ENCODE data around the gene GYPC.

DNA sequence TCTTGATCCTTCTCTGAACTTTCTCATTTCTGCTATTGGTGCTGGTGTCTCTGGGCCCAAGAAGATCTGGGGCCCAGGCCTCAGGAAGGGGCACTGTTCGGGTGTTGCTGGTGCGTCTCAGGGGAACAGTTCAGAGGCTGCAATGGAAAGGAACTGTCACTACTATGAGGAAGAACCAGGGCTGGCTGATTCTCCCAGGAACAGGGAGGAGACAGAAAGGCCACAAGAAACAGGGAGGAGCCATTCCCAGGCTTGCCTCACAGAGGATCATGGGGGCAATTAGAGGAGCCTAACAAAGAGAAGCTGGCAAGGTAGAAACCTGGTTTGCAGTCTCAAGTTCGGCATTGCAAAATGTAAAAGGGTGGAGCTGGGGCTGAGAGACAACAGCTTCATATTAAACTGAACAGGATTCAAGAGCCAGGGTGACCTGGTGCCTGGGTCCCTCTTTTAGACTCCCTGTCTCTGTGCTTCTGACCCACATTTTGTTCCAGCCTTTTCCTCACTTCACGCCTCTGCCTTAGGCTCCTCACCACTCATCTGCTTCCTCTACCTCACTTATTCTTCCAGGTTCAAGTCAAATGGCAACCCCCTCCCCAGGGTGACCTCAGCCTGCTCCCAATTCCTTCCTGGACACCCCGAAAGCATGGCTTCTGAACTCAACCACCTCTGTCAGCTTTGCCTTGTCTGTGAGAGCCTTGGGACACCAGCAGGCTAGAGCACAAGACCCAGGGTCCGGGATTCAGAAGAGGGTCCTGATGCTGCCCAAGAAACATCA is 58.4 kb downstream of the GYPC start:
- TF ChIP-seq GATA2 (IDR thresholded peaks at IDR 0.05; ENCODE audit: low read depth, low read length): no peak
- TF ChIP-seq GATA3 (IDR thresholded peaks at IDR 0.05; ENCODE audit: low read depth, low read length): no peak

Data from SH-SY5Y (cell line).